DOHH2 (cell line): ENCODE measurements around the gene PLA2G4B.

Experiments
- H3F3A ChIP-seq: fragments of 200-600 bp; sonication (generic), shearing (Covaris generic); 2 replicates; pipeline ENCODE4 v1.6.0; 2016; ENCODE audit warnings: antibody characterized with exemption, mild to moderate bottlenecking; ENCODE audit not compliant: control insufficient read depth, insufficient read depth
- H3K27ac ChIP-seq: fragments of 200-600 bp; sonication (generic); 2 replicates; pipeline ENCODE4 v1.5.1; 2014; ENCODE audit warnings: low read depth, mild to moderate bottlenecking, low read length, moderate library complexity
- H3K27me3 ChIP-seq: fragments of 200-600 bp; sonication (generic); 2 replicates; pipeline ENCODE4 v1.6.1; 2014; ENCODE audit warnings: mild to moderate bottlenecking, low read length, mixed read lengths; ENCODE audit not compliant: control insufficient read depth
- H3K36me3 ChIP-seq: fragments of 200-600 bp; sonication (generic); 2 replicates; pipeline ENCODE4 v1.6.1; 2014; ENCODE audit warnings: mild to moderate bottlenecking, low read length, moderate library complexity, mixed read lengths; ENCODE audit not compliant: control insufficient read depth
- H3K4me1 ChIP-seq: fragments of 200-600 bp; sonication (generic); 2 replicates; pipeline ENCODE4 v1.6.1; 2014; ENCODE audit warnings: mild to moderate bottlenecking, low read length, mixed read lengths; ENCODE audit not compliant: control insufficient read depth
- H3K4me2 ChIP-seq: fragments of 200-600 bp; sonication (generic); 2 replicates; pipeline ENCODE4 v1.6.0; 2014; ENCODE audit warnings: mild to moderate bottlenecking, low read length, moderate library complexity
- H3K4me3 ChIP-seq: fragments of 200-600 bp; sonication (generic); 2 replicates; pipeline ENCODE4 v1.5.1; 2014; ENCODE audit warnings: mild to moderate bottlenecking, low read length, mixed read lengths
- H3K79me2 ChIP-seq: fragments of 200-600 bp; sonication (generic); 2 replicates; pipeline ENCODE4 v1.6.1; 2014; ENCODE audit warnings: mild to moderate bottlenecking, low read length, mixed read lengths; ENCODE audit not compliant: control insufficient read depth
- H3K9me2 ChIP-seq: fragments of 200-600 bp; sonication (generic); replicated peaks from 2 replicates; pipeline ENCODE4 v1.6.1; 2014; ENCODE audit warnings: mild to moderate bottlenecking, low read length, mixed read lengths; ENCODE audit not compliant: control insufficient read depth
- H3K9me3 ChIP-seq: fragments of 200-600 bp; sonication (generic); 2 replicates; pipeline ENCODE4 v1.6.1; 2014; ENCODE audit warnings: antibody characterized with exemption, low read length, mixed read lengths; ENCODE audit not compliant: control insufficient read depth, insufficient read depth
- H4K20me1 ChIP-seq: fragments of 200-600 bp; sonication (generic); 2 replicates; pipeline ENCODE4 v1.6.0; 2014; ENCODE audit warnings: low read depth, mild to moderate bottlenecking, antibody characterized with exemption, low read length, moderate library complexity; ENCODE audit not compliant: control insufficient read depth, insufficient read depth
- EZH2phosphoT487 ChIP-seq: fragments of 200-600 bp; sonication (generic); IDR thresholded peaks from 2 replicates; pipeline ENCODE4 v1.6.1; 2017; ENCODE audit warnings: borderline replicate concordance, mild to moderate bottlenecking, antibody characterized with exemption, low read length, moderate library complexity, mixed read lengths
- TF ChIP-seq, protein P1 (sequence below): fragments of 200-600 bp; sonication (generic); IDR thresholded peaks from one replicate; pipeline ENCODE4 v1.5.1; 2014; ENCODE audit warnings: antibody characterized with exemption, mild to moderate bottlenecking, low read depth, low read length; ENCODE audit not compliant: poor library complexity, severe bottlenecking

Gene PLA2G4B

GRCh38 chr15:41883484-41883825 is 44.8 kb downstream of the PLA2G4B start:
- Histone ChIP-seq H3K9me3 (no peaks in the 10 kb centered on the region), H3K27me3 (no peaks in the 10 kb centered on the region), H3K36me3 (no peaks in the 10 kb centered on the region), H3K4me3 (no peak overlapping the region), H3F3A (no peaks in the 10 kb centered on the region), H3K27ac (no peak overlapping the region), H3K4me2 (no peak overlapping the region), H3K9me2 (no peaks in the 10 kb centered on the region), H3K79me2 (no peaks in the 10 kb centered on the region), H3K4me1 (peaks cover 15% of the 10 kb centered on the region), H4K20me1 (no peaks in the 10 kb centered on the region)
- no peak for TF ChIP-seq EZH2phosphoT487
- TF ChIP-seq, protein P1, sequence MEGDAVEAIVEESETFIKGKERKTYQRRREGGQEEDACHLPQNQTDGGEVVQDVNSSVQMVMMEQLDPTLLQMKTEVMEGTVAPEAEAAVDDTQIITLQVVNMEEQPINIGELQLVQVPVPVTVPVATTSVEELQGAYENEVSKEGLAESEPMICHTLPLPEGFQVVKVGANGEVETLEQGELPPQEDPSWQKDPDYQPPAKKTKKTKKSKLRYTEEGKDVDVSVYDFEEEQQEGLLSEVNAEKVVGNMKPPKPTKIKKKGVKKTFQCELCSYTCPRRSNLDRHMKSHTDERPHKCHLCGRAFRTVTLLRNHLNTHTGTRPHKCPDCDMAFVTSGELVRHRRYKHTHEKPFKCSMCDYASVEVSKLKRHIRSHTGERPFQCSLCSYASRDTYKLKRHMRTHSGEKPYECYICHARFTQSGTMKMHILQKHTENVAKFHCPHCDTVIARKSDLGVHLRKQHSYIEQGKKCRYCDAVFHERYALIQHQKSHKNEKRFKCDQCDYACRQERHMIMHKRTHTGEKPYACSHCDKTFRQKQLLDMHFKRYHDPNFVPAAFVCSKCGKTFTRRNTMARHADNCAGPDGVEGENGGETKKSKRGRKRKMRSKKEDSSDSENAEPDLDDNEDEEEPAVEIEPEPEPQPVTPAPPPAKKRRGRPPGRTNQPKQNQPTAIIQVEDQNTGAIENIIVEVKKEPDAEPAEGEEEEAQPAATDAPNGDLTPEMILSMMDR: no peak

DNA sequence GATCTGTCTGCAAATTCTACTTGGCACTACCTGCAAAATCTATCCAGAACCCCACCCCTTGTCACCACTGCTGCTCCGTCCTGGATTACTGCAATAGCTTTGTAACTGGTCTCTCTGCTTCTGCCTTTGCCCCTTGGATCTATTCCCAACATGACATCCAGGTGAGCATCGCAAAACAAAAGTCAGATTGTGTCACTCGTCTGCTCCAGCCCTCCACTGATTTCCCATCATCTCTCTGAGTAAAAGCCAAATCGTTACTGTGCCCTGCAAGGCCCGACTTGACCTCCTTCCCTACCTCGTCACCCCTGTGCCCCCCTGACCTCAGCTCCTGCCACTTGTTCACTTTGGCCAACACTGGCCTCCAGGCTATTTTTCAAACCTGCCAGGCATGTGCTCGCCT is 45.8 kb downstream of the PLA2G4B start:
- Histone ChIP-seq H3K4me3 (no peak overlapping the region), H3K4me2 (no peak overlapping the region), H3K27ac (no peak overlapping the region), H4K20me1 (no peaks in the 10 kb centered on the region), H3K36me3 (no peaks in the 10 kb centered on the region), H3K79me2 (no peaks in the 10 kb centered on the region), H3K9me2 (no peaks in the 10 kb centered on the region), H3K9me3 (no peaks in the 10 kb centered on the region), H3F3A (no peaks in the 10 kb centered on the region), H3K27me3 (no peaks in the 10 kb centered on the region), H3K4me1 (peaks cover 25% of the 10 kb centered on the region)
- no peak for TF ChIP-seq EZH2phosphoT487
- TF ChIP-seq, protein P1: no peak

DNA sequence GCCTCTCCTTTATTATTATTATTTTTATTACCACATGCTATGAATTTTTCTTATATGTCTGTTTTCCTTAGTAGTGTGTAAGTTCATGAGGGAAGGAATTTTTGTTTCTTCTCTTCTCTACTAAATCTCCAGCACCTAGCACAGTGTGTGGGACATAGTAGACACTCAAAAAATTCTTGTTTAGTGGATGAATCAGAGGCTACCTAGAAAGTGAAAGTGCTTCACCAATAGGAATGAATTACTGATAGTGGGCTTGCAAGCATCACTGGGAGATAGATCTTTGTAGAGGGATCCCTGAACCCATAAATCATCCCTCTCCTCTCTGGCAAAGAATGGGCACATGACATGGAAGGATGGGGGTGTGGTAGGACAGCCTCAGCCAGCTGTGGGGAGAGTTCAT is 46.7 kb downstream of the PLA2G4B start:
- Histone ChIP-seq H3K9me3 (no peaks in the 10 kb centered on the region), H3K27me3 (no peaks in the 10 kb centered on the region), H3K36me3 (no peaks in the 10 kb centered on the region), H3K27ac (no peak overlapping the region), H3F3A (no peaks in the 10 kb centered on the region), H3K4me2 (no peak overlapping the region), H4K20me1 (no peaks in the 10 kb centered on the region), H3K4me3 (no peak overlapping the region), H3K4me1 (peaks cover 25% of the 10 kb centered on the region), H3K9me2 (no peaks in the 10 kb centered on the region), H3K79me2 (no peaks in the 10 kb centered on the region)
- TF ChIP-seq, protein P1: no peak

DNA sequence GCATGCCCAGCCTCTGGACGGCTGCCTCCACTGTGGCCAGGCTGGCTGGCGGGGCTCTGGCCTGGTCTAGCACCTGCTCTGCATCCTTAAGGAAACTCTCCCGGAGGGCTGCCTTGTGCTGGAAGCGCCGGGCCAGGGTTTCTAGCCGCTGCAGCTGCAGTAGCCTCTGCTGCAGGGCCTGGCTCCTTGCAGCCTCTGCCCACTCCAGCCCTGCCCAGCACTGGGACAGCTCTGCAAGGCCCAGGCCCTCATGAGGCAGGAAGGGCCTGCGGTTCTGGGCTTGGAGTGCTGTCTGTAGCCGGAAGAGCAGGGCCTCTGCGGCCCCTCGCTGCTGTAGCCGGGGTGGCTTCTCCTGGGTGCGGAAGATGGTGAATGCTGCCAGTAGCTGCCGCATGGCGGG is 47.2 kb downstream of the PLA2G4B start:
- Histone ChIP-seq H3F3A (no peaks in the 10 kb centered on the region), H3K4me2 (no peak overlapping the region), H3K27me3 (no peaks in the 10 kb centered on the region), H3K9me3 (no peaks in the 10 kb centered on the region), H3K4me3 (no peak overlapping the region), H3K36me3 (no peaks in the 10 kb centered on the region), H4K20me1 (no peaks in the 10 kb centered on the region), H3K79me2 (no peaks in the 10 kb centered on the region), H3K9me2 (no peaks in the 10 kb centered on the region), H3K4me1 (peaks cover 25% of the 10 kb centered on the region), H3K27ac (no peak overlapping the region)
- no peak for TF ChIP-seq EZH2phosphoT487
- TF ChIP-seq, protein P1: no peak
